ENCODE results near the gene DUS3L.

DUS3L gene

GRCh38 chr19:5790559-5791520 lies at the start of gene DUS3L:
DUS3L (minus strand) TSS chr19:5791163; CDS start chr19:5791141, 22 bp downstream.
- DNase-seq: peak; percentile 77

DNA sequence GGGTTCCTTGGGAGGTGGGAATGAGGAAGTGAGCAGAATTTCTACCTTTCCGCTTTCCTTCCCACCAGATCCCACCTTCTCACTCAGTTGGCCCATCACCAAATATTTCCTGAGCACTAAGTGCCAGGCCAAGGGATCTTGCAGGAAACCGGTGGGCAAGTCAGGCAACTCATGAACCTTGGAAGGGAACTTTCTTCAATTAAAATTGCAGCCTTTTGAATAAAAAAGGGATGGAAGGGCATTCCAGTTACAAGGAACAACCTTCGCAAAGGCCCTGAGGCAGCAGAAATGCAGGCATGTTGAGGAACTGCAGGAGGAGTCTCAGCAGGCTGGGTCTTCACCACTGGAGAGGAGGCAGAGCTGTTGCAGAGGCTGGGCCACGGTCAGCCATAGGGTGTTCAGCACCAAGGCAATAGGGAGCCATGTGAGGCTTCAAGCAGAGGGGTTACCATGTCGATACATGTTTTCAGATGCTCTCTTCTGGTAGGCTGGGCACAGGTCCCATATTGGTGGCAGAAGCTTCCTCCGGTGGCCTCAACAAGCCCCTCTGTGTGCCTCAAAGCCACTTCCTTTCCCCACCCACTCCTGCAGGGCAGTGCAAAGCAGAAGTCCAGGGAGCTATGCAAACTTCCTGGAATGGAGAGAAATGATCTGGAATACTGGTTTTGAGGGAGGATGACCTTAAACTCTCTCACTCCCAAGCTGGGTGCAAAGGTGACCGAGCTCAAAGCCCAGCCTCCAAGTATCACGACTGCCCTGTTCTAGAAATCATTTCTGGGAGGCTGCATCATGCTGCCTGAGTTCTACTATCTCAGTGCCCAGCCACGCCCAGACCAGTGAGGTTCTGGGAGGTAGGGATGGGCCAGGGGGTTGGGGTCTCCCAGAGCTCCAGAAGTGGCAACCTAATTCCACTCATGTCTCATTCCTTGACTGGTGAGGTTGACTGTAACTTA lies 48.4 kb upstream of the DUS3L start, which contains the start of gene FUT6:
Gene FUT6, minus strand, starts transcription at position 638 of the 953 bp plus-strand sequence. CDS start 7,135 bp downstream, outside the sequence.
- no peak for DNase-seq

- no peak for DNase-seq
Measured at GRCh38 chr19:5838353-5839064, 47.5 kb upstream of the DUS3L start.

GRCh38 chr19:5837761-5838352 lies 46.9 kb upstream of the DUS3L start:
- DNase-seq: no peak

- no peak for DNase-seq
Measured at GRCh38 chr19:5832527-5833216, 41.7 kb upstream of the DUS3L start.

GRCh38 chr19:5832061-5832460 lies 41.1 kb upstream of the DUS3L start:
- DNase-seq: no peak

DNA sequence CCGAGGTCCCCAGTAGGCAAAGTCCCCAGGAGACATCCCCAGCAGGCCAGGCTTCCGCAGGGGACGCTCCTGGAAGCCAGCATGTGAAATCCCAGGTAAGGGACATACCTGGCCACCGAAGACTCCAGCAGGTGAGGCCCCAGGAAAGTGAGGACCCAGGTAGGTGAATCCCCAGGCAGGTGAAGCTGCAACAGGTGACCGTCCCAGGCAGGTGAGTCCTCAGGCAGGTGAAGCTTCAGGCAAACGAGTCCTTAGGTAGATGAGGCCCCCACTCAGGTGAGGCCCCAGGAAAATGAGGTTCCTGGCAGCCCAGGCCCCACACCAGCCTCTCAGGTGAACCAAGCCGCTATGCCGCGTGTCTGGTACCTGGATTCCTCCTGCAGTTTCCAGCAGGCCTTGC lies 40.2 kb upstream of the DUS3L start:
- no peak for DNase-seq

DNA sequence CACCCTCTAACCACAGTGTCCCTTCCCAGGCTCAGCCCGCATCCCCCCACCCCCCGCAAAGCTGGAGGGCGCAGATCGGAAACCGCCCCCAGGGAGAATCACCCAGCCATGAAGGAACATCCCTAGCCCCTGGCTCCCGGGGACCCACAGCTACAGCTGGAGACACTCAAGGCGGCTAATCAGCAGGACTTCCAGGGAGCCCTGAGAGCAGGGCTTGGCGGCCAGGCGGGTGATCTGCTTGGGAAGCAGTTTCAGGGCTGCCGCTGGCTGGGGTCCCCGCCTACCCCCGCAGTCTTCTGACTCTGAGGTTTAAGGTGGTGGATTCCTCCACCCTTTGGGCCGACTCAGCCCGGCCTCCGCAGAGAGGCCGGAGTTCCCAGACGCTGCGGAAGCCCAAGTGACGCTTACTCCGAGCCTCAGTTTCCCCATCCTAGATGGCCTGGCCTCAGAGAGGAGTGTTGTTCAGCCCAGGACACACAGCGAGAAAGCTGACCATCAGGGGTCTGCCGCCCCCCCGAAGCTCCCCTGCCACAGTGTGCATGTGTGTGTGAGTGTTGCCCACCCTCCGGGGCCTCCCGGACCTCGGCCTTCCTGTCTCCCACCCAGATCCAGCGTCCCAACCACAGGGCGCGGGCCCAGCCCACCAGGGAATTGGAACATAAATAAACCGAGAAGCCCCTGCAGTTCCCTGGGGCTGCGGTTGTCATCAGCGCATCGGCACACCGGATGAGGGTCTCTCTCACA lies 38.8 kb upstream of the DUS3L start:
- DNase-seq: no peak

DNA sequence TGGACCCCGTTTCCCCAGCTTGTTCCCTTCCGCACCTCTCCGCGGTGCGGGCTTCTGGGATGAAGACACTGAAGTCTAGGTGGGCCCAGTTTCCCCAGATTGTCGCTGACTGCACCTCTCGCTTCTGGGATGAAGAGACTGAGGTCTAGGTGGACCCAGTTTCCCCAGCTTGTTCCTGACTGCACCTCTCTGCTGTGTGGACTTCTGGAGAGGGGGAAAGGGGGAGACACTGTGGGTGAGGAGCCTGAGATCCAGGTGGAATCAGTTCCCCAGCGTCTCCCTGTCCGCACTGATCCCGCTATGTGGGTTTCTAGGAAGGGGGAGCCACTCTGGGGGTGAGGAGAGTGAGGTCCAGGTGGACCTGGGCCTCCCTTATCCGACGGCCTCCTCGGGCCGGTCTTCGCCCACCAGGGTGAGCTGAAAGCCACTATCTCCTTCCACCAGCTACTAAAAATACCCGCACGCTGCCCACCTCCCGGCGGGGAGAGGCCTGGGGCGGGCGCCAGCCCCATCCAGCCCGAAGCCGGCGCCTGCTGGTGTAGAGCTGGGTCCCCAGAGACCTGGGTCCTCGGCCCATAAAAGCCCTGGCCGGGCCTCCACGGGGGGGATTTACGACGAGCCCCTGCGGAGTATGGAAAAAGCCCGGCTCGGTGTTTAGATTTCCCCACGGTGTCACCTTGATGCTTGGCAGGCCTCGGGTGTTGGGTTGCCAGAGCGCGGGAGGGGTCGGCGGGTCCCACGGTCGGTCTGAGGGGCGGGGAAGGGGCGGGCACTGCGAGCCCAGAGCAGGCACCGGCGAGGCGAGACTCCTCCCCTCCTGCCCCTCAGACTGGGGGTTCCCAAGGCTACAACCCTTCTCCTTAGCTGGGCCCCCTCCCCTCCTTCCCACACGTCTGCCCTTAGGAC lies 38.0 kb upstream of the DUS3L start:
- no peak for DNase-seq

DNA sequence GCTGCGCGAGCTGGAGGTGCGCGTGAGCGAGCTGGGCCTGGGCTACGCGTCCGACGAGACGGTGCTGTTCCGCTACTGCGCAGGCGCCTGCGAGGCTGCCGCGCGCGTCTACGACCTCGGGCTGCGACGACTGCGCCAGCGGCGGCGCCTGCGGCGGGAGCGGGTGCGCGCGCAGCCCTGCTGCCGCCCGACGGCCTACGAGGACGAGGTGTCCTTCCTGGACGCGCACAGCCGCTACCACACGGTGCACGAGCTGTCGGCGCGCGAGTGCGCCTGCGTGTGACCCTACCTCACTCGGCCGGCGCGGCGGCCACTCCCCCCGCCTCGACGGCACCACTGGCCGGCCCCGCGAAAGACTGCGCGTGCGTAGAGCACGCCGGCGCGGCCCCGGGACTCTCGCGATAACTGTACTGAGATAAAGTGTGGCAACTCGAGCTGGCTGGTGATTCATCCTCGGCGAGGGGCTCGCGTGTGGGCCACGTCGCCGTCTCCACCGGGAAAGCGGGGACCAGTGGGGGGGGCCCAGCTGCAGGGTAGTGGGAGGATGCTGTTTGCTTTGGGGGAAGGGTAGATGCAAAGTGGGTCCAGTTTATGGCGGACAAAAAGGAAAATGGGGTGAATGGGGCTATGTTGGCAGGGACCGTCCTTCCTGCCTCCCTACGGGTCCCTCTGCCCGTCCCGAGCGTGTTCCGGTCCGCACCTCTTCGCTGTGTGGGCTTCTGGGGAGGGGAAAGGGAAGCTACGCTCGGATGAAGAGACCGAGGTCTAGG lies 37.1 kb upstream of the DUS3L start:
- DNase-seq: peak; percentile 80

GRCh38 chr19:5827342-5827890 lies 36.5 kb upstream of the DUS3L start:
- DNase-seq: no peak

DNA sequence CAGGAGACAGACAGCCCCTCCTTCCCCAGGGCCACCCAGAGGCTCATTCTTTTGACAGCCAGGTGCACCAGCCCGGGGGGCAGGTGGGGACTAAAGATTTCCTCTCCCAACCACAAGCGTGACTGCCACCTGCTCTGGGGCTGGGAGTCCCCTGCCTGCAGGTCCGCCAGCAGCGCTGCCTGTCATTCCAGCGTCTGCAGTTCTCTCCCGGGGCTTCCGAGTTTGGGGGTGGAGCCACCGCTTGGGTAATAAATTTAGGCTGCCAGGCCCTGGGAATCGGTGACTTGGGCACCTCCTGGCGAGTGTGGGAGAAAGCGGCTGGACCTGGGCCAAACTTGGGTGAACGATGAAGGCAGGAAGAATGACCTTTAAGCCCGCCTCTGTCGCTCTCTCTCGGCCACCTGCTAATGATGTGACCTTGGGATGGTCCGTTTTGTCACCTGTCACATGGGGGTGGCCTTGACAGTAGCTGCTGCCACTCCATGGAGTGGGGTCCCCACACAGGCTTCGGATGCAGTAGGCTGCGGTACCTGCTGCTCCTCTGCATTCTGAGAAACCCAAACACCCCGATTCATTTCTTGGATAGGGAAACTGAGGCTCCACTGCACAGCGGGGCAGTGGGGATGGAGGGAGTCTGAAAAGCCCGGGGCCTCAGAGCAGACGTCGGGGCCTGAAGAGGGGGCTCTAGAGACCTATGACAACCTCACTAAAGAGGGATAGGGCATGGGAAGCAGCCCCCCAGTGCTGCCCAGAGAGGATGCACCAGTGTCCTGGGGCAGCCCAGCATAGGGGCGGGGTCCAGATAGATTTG lies 35.8 kb upstream of the DUS3L start:
- DNase-seq: peak; percentile 85

- no peak for DNase-seq
Measured at GRCh38 chr19:5825178-5825577, 34.2 kb upstream of the DUS3L start.

- DNase-seq: no peak
Measured at GRCh38 chr19:5824751-5825150, 33.8 kb upstream of the DUS3L start.

GRCh38 chr19:5823579-5824281 lies 32.8 kb upstream of the DUS3L start:
- DNase-seq: no peak

DNA sequence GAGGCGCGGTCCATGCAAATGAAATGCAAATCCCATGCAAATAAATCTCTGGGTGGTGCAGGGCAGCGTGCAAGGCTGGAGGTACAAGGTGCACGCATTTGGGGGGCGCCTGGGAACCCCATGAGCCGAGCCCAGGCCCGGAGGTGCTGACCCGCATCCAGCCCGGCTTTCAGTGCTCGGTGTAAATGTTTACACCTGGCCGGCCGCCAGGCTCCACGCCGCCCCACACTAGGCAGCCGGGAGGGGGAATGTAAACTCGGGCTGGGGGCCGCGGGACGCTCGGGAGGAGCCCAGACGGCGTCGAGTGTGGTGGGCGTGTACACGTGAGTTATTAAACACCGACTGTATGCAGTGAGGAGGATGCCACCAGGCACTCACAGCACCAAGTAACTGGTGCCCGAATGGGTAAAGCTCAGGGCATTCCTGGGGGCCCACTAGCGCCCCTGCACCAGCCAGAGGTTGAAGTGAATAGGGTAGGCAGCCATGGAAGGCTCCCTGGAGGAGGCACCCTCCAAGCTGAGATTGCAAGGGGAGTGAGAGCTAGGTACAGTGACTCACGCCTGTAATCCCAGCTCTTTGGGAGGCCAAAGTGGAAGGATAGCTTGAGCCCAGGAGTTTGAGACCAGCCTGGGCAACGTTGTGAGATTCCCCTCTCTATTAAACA lies 31.4 kb upstream of the DUS3L start:
- no peak for DNase-seq
